GM11168 (cell line): ENCODE measurements around the gene CHTF8.

ENCODE experiments used
- in situ Hi-C: fragments of 300-500 bp; cut with MboI; formaldehyde crosslinking; loops from one replicate; pipeline ENCODE4 v1.12.0; 2022; ENCODE audit warnings: low sequenced_read_pairs; ENCODE audit not compliant: unreplicated experiment

Gene CHTF8

GRCh38 chr16:69094501-69094900 is 37.9 kb downstream of the CHTF8 start:
- in situ Hi-C loops, result no loop called here

GRCh38 chr16:69093974-69094373 is 38.4 kb downstream of the CHTF8 start:
- in situ Hi-C loops, result no loop called here

GRCh38 chr16:69089091-69089910 is 43.1 kb downstream of the CHTF8 start:
- in situ Hi-C loops, result no loop called here

- in situ Hi-C loops, result no loop called here
Measured at GRCh38 chr16:69088684-69089083, 43.7 kb downstream of the CHTF8 start.

GRCh38 chr16:69087161-69087581 is 45.2 kb downstream of the CHTF8 start:
- in situ Hi-C loops, result no loop called here

- in situ Hi-C loops, result no loop called here
Measured at GRCh38 chr16:69085032-69085695, 47.2 kb downstream of the CHTF8 start.

- in situ Hi-C loops, result no loop called here
Measured at GRCh38 chr16:69084289-69084688, 48.1 kb downstream of the CHTF8 start.

- in situ Hi-C loops, result no loop called here
Measured at GRCh38 chr16:69083306-69083941, 49.0 kb downstream of the CHTF8 start.

- in situ Hi-C loops, result no loop called here
Measured at GRCh38 chr16:69079697-69080096, 52.7 kb downstream of the CHTF8 start.

- in situ Hi-C loops, result no loop called here
Measured at GRCh38 chr16:69078073-69078472, 54.3 kb downstream of the CHTF8 start.

GRCh38 chr16:69077251-69077650 is 55.1 kb downstream of the CHTF8 start:
- in situ Hi-C loops, result no loop called here

- in situ Hi-C loops, result no loop called here
Measured at GRCh38 chr16:69073181-69073702, 59.1 kb downstream of the CHTF8 start.

- in situ Hi-C loops, result no loop called here
Measured at GRCh38 chr16:69072640-69072974, 59.8 kb downstream of the CHTF8 start.

GRCh38 chr16:69071036-69071435 is 61.4 kb downstream of the CHTF8 start:
- in situ Hi-C loops, result no loop called here

GRCh38 chr16:69069504-69069903 is 62.9 kb downstream of the CHTF8 start:
- in situ Hi-C loops, result no loop called here
